ENCODE measurements around the gene RPS25.
"Not testable (repeated sequence)": the region's sequence is repeated elsewhere in the genome, so short reads cannot be mapped to it uniquely, and the experiment has no call there.

The RPS25 gene

GRCh38 chr11:118998822-118999221 lies 19.3 kb downstream of the RPS25 start:
- DNase-seq (ENCODE audit: low spot score): no peak
- H3K4me3 ChIP-seq: peak overlapping the region; percentile 99
- TF ChIP-seq CTCF (IDR thresholded peaks at IDR 0.05): no peak
- peak overlapping the region; percentile 82 to 97 for H3K27ac ChIP-seq

- Histone ChIP-seq H3K4me3 (peak overlapping the region; percentile 99), H3K27ac (peak overlapping the region; percentile 82 to 97)
- TF ChIP-seq CTCF (IDR thresholded peaks at IDR 0.05): no peak
- DNase-seq (ENCODE audit: low spot score): no peak
Observed at GRCh38 chr11:118998388-118998717, 19.8 kb downstream of the RPS25 start.

- Histone ChIP-seq H3K4me3 (peak within 1 kb of the TSS; percentile 99), H3K27ac (peak within 1 kb of the TSS; percentile 82 to 97)
- DNase-seq (ENCODE audit: low spot score): peak; percentile 95
- TF ChIP-seq CTCF (IDR thresholded peaks at IDR 0.05): no peak
Observed at GRCh38 chr11:118997627-118998387, 20.3 kb downstream of the RPS25 start, which contains the start of gene CENATAC. Gene CENATAC (plus strand): TSS chr11:118998138. CDS start chr11:118998198, 60 bp downstream.

- no peak for TF ChIP-seq CTCF (IDR thresholded peaks at IDR 0.05)
- no peak for DNase-seq (ENCODE audit: low spot score)
- Histone ChIP-seq H3K4me3 (peak overlapping the region; percentile 99), H3K27ac (peak overlapping the region; percentile 82 to 97)
Observed at GRCh38 chr11:118996926-118997626, 21.1 kb downstream of the RPS25 start.

- H3K27ac ChIP-seq; H3K4me3 ChIP-seq; DNase-seq (ENCODE audit: low spot score): not testable (repeated sequence)
Observed at GRCh38 chr11:118991486-118992038, 26.6 kb downstream of the RPS25 start.

GRCh38 chr11:118988280-118988679 lies 29.9 kb downstream of the RPS25 start:
- Histone ChIP-seq H3K27ac (no peak overlapping the region), H3K4me3 (no peak overlapping the region)
- no peak for DNase-seq (ENCODE audit: low spot score)
- no peak for TF ChIP-seq CTCF (IDR thresholded peaks at IDR 0.05)

- no peak overlapping the region for H3K4me3 ChIP-seq
- no peak overlapping the region for H3K27ac ChIP-seq
Observed at GRCh38 chr11:118984825-118985224, 33.3 kb downstream of the RPS25 start.

GRCh38 chr11:118984337-118984736 lies 33.8 kb downstream of the RPS25 start:
- not testable (repeated sequence) for H3K27ac ChIP-seq; DNase-seq (ENCODE audit: low spot score)

More at GRCh38 chr11:118984825-118985224, 33.3 kb downstream of the RPS25 start:
- DNase-seq (ENCODE audit: low spot score): no peak
- TF ChIP-seq CTCF (IDR thresholded peaks at IDR 0.05): no peak

More at GRCh38 chr11:118984337-118984736, 33.8 kb downstream of the RPS25 start:
- not testable (repeated sequence) for H3K4me3 ChIP-seq
